Caco-2 (cell line): Measurements from ENCODE around the gene SAMD4A. TPM values are rescaled to one million over a fixed set of nuclear protein-coding genes. Genes with fewer than 3 reads are reported as not detected.

Source experiments
- BruUV-seq: library from RNA; stranded (reverse); fragments of 400-500 nt; replicated peaks from 2 replicates; lab custom pipeline; 2021; lab: Mats Ljungman, UMichigan
- CTCF ChIA-PET: fragments of 300-600 bp; sonication (Branson Sonifier 250); formaldehyde crosslinking; loops from one replicate; lab custom pipeline; 2022; ENCODE audit warnings: antibody characterized with exemption; lab: Charles Lee
- POLR2A ChIA-PET: fragments of 300-600 bp; sonication (Branson Sonifier 250); formaldehyde crosslinking; loops from one replicate; lab custom pipeline; 2022; ENCODE audit warnings: antibody characterized with exemption; lab: Charles Lee
- DNase-seq, 2 experiments: peaks; one replicate each; pipeline versions ENCODE4 v3.0.0 to v3.0.0-alpha.2; 2020 to 2022
- H3K27me3 ChIP-seq: replicated peaks from 2 replicates; pipeline ENCODE4 v1.6.0; 2011; ENCODE audit warnings: low read length; ENCODE audit not compliant: control insufficient read depth, insufficient read depth
- H3K36me3 ChIP-seq: 2 replicates; pipeline ENCODE4 v1.5.1; 2011; ENCODE audit warnings: low read length; ENCODE audit not compliant: control insufficient read depth, insufficient read depth
- H3K4me1 ChIP-seq: fragments of 250-450 bp; sonication (Bioruptor Pico); 2 replicates; pipeline ENCODE4 v1.5.1; 2020; ENCODE audit warnings: mild to moderate bottlenecking
- H3K4me3 ChIP-seq: 2 replicates; pipeline ENCODE4 v1.5.1; 2011; ENCODE audit warnings: low read depth, mild to moderate bottlenecking, control low read depth, low read length
- H3K9me3 ChIP-seq: fragments of 250-450 bp; sonication (Bioruptor Pico); 2 replicates; pipeline ENCODE4 v1.5.1; 2020; ENCODE audit warnings: mild to moderate bottlenecking, moderate library complexity
- H3K27ac Mint-ChIP-seq: one replicate; pipeline ENCODE4 v1.8.0; 2022; ENCODE audit warnings: mixed read lengths; ENCODE audit not compliant: unreplicated experiment
- H3K27me3 Mint-ChIP-seq: one replicate; pipeline ENCODE4 v1.8.0; 2022; ENCODE audit warnings: mixed read lengths; ENCODE audit not compliant: insufficient read depth, unreplicated experiment
- H3K36me3 Mint-ChIP-seq: one replicate; pipeline ENCODE4 v1.8.0; 2022; ENCODE audit warnings: mild to moderate bottlenecking, mixed read lengths; ENCODE audit not compliant: insufficient read depth, unreplicated experiment
- H3K4me1 Mint-ChIP-seq: one replicate; pipeline ENCODE4 v1.8.0; 2022; ENCODE audit warnings: low read depth, mixed read lengths; ENCODE audit not compliant: unreplicated experiment
- H3K4me3 Mint-ChIP-seq: one replicate; pipeline ENCODE4 v1.8.0; 2022; ENCODE audit warnings: mild to moderate bottlenecking, moderate library complexity, mixed read lengths; ENCODE audit not compliant: unreplicated experiment
- H3K9me3 Mint-ChIP-seq: one replicate; pipeline ENCODE4 v1.8.0; 2022; ENCODE audit warnings: mixed read lengths; ENCODE audit not compliant: unreplicated experiment
- CTCF ChIP-seq, 2 experiments: fragments of 200-600 bp in 1 of 2; IDR thresholded peaks; 1 replicate in 1 of 2; 2 replicates in 1 of 2; pipeline versions ENCODE4 v1.5.1 to v1.8.0; 2011 to 2022; ENCODE audit warnings: antibody characterized with exemption in 1 of 2, control low read depth in 1 of 2, inconsistent platforms in 1 of 2, low read depth in 1 of 2, low read length in 1 of 2, mild to moderate bottlenecking in 1 of 2, moderate library complexity in 1 of 2; ENCODE audit not compliant: insufficient read depth in 1 of 2, severe bottlenecking in 1 of 2, unreplicated experiment in 1 of 2
- intact Hi-C: fragments of 100-400 bp; cut with micrococcal nuclease; formaldehyde crosslinking; loops from one replicate; pipeline ENCODE4 v1.10.0; 2022; ENCODE audit not compliant: unreplicated experiment
- total RNA-seq: library from RNA; stranded (reverse); gene quantifications from 2 replicates; pipeline ENCODE4 v1.2.3, GENCODE V29; 2022

Gene SAMD4A
- total RNA-seq, 1 experiment from 2014 or later = 60.8 TPM

- no peak overlapping the region for H3K27ac Mint-ChIP-seq
- no peak for DNase-seq
- no peak for TF ChIP-seq CTCF (IDR thresholded peaks at IDR 0.05; ENCODE audit: insufficient read depth in 1 of 2, low read depth in 1 of 2, low read length in 1 of 2, severe bottlenecking in 1 of 2, unreplicated experiment in 1 of 2)
- CTCF ChIA-PET = no interaction called here
- POLR2A ChIA-PET = no interaction called here
- Histone ChIP-seq H3K36me3 (no peaks in the 10 kb centered on the region), H3K4me1 (peaks cover 9% of the 10 kb centered on the region), H3K4me3 (no peak overlapping the region), H3K27me3 (no peaks in the 10 kb centered on the region), H3K9me3 (no peaks in the 10 kb centered on the region)
- no peak overlapping the region for H3K4me3 Mint-ChIP-seq
- H3K27me3 Mint-ChIP-seq = no peaks in the 10 kb centered on the region
- no TSS peak for BruUV-seq
- H3K36me3 Mint-ChIP-seq = peaks cover 20% of the 10 kb centered on the region
- intact Hi-C loops = no loop called here
- no peaks in the 10 kb centered on the region for H3K9me3 Mint-ChIP-seq
- H3K4me1 Mint-ChIP-seq = no peaks in the 10 kb centered on the region
These were observed 162.0 kb downstream of the SAMD4A start for GRCh38 chr14:54728700-54729527.

GRCh38 chr14:54730156-54730961, 163.4 kb downstream of the SAMD4A start:
- ChIA-PET CTCF (interaction anchor here (0.9 kb wide), 1 partner anchor 42 kb away, joined by 3 read pairs; no protein-coding TSS in a partner anchor), POLR2A (no interaction called here)
- peaks cover 21% of the 10 kb centered on the region for H3K36me3 Mint-ChIP-seq
- Histone ChIP-seq H3K4me3 (no peak overlapping the region), H3K27me3 (no peaks in the 10 kb centered on the region), H3K4me1 (peaks cover 9% of the 10 kb centered on the region), H3K36me3 (no peaks in the 10 kb centered on the region), H3K9me3 (no peaks in the 10 kb centered on the region)
- H3K4me3 Mint-ChIP-seq = no peak overlapping the region
- BruUV-seq = no TSS peak
- intact Hi-C loops = no loop called here
- no peaks in the 10 kb centered on the region for H3K4me1 Mint-ChIP-seq
- H3K9me3 Mint-ChIP-seq = no peaks in the 10 kb centered on the region
- no peak for DNase-seq
- no peaks in the 10 kb centered on the region for H3K27me3 Mint-ChIP-seq
- TF ChIP-seq CTCF (IDR thresholded peaks at IDR 0.05; ENCODE audit: insufficient read depth in 1 of 2, low read depth in 1 of 2, low read length in 1 of 2, severe bottlenecking in 1 of 2, unreplicated experiment in 1 of 2) = no peak
- no peak overlapping the region for H3K27ac Mint-ChIP-seq

GRCh38 chr14:54734966-54735365, 168.0 kb downstream of the SAMD4A start:
- no peak for TF ChIP-seq CTCF (IDR thresholded peaks at IDR 0.05; ENCODE audit: insufficient read depth in 1 of 2, low read depth in 1 of 2, low read length in 1 of 2, severe bottlenecking in 1 of 2, unreplicated experiment in 1 of 2)
- no peaks in the 10 kb centered on the region for H3K27me3 Mint-ChIP-seq
- no peak for DNase-seq
- intact Hi-C loops = no loop called here
- no peak overlapping the region for H3K4me3 ChIP-seq
- no peaks in the 10 kb centered on the region for H3K9me3 Mint-ChIP-seq
- H3K4me3 Mint-ChIP-seq = no peak overlapping the region
- H3K36me3 Mint-ChIP-seq = peaks cover 48% of the 10 kb centered on the region
- H3K27me3 ChIP-seq = no peaks in the 10 kb centered on the region
- H3K4me1 Mint-ChIP-seq = no peaks in the 10 kb centered on the region
- no TSS peak for BruUV-seq
- H3K36me3 ChIP-seq = no peaks in the 10 kb centered on the region; the same call in 1 of the 2 replicates
- H3K4me1 ChIP-seq = peaks cover 6% of the 10 kb centered on the region
- ChIA-PET POLR2A (no interaction called here), CTCF (no interaction called here)
- no peak overlapping the region for H3K27ac Mint-ChIP-seq
- H3K9me3 ChIP-seq = no peaks in the 10 kb centered on the region
